PFSK-1 (cell line): ENCODE data around the gene MYO1C.

ENCODE experiments used
- FOXP2 ChIP-seq: optimal IDR thresholded peaks from 2 replicates; pipeline ENCODE3; 2011; ENCODE audit warnings: borderline replicate concordance, control low read depth, inconsistent platforms; ENCODE audit not compliant: insufficient read depth; ENCODE audit errors: extremely low read length, extremely low read depth
- POLR2AphosphoS5 ChIP-seq: IDR thresholded peaks from 2 replicates; pipeline ENCODE4 v1.6.1; 2012; ENCODE audit warnings: low read depth, mild to moderate bottlenecking, control low read depth, low read length, moderate library complexity
- REST ChIP-seq, 2 experiments: IDR thresholded peaks; 2 replicates each; pipeline versions ENCODE4 v1.6.1 to v1.8.0; 2011 to 2012; ENCODE audit warnings: low read depth in 2 of 2, low read length in 2 of 2, control low read depth in 1 of 2, inconsistent platforms in 1 of 2, mild to moderate bottlenecking in 1 of 2, moderate library complexity in 1 of 2; ENCODE audit not compliant: insufficient read depth in 1 of 2
- SIN3A ChIP-seq: IDR thresholded peaks from 2 replicates; pipeline ENCODE4 v1.6.1; 2012; ENCODE audit warnings: mild to moderate bottlenecking, low read length, moderate library complexity, borderline replicate concordance; ENCODE audit not compliant: insufficient read depth
- TAF1 ChIP-seq: IDR thresholded peaks from 2 replicates; pipeline ENCODE4 v1.6.1; 2012; ENCODE audit warnings: low read length, control low read depth, borderline replicate concordance; ENCODE audit not compliant: insufficient read depth

MYO1C gene

GRCh38 chr17:1446201-1446600 is 46.3 kb downstream of the MYO1C start:
- TF ChIP-seq SIN3A (no peak), REST (IDR thresholded peaks at IDR 0.05; ENCODE audit: insufficient read depth in 1 of 2, low read depth in 2 of 2, low read length in 2 of 2) (no peak), POLR2AphosphoS5 (no peak), TAF1 (no peak), FOXP2 (no peak)

GRCh38 chr17:1442187-1442586 is 50.3 kb downstream of the MYO1C start:
- TF ChIP-seq SIN3A (no peak), POLR2AphosphoS5 (no peak), TAF1 (no peak), REST (IDR thresholded peaks at IDR 0.05; ENCODE audit: insufficient read depth in 1 of 2, low read depth in 2 of 2, low read length in 2 of 2) (no peak), FOXP2 (no peak)

GRCh38 chr17:1440921-1441320 is 51.6 kb downstream of the MYO1C start:
- TF ChIP-seq TAF1 (no peak), POLR2AphosphoS5 (0 out of 2 replicates have a peak, but pooled peaks have one; percentile 12)

GRCh38 chr17:1438593-1439083 is 53.8 kb downstream of the MYO1C start:
- TF ChIP-seq SIN3A (no peak), REST (IDR thresholded peaks at IDR 0.05; ENCODE audit: insufficient read depth in 1 of 2, low read depth in 2 of 2, low read length in 2 of 2) (no peak), POLR2AphosphoS5 (no peak), FOXP2 (no peak), TAF1 (no peak)

GRCh38 chr17:1435326-1435725 is 57.2 kb downstream of the MYO1C start:
- TF ChIP-seq POLR2AphosphoS5 (no peak), TAF1 (no peak), FOXP2 (no peak), REST (IDR thresholded peaks at IDR 0.05; ENCODE audit: insufficient read depth in 1 of 2, low read depth in 2 of 2, low read length in 2 of 2) (no peak), SIN3A (no peak)

GRCh38 chr17:1434150-1434549 is 58.3 kb downstream of the MYO1C start:
- no peak for TF ChIP-seq POLR2AphosphoS5
- no peak for TF ChIP-seq TAF1
- TF ChIP-seq FOXP2 = no peak
- TF ChIP-seq SIN3A = no peak
- no peak for TF ChIP-seq REST (IDR thresholded peaks at IDR 0.05; ENCODE audit: insufficient read depth in 1 of 2, low read depth in 2 of 2, low read length in 2 of 2)
